H1 (cell line): Measurements from ENCODE around the gene ASF1B. TPM values are rescaled to one million over a fixed set of nuclear protein-coding genes. Genes with fewer than 3 reads are reported as not detected.

ENCODE experiments used
- ASH2L ChIP-seq: fragments of 200-600, 300-600 bp; sonication (generic); IDR thresholded peaks from one replicate; pipeline ENCODE4 v1.7.1; 2017; ENCODE audit warnings: low read length
- FOSL1 ChIP-seq: IDR thresholded peaks from 2 replicates; pipeline ENCODE4 v1.6.1; 2011; ENCODE audit warnings: mild to moderate bottlenecking, low read depth, low read length, moderate library complexity; ENCODE audit not compliant: insufficient read depth
- HDAC2 ChIP-seq, 2 experiments: fragments of 300-600 bp in 1 of 2; sonication (generic) in 1 of 2; IDR thresholded peaks; 2 replicates each; pipeline ENCODE4 v1.6.1; 2011 to 2012; ENCODE audit warnings: low read depth in 2 of 2, low read length in 2 of 2, mild to moderate bottlenecking in 2 of 2, moderate library complexity in 2 of 2, borderline replicate concordance in 1 of 2, inconsistent platforms in 1 of 2
- RAD21 ChIP-seq, 2 experiments: IDR thresholded peaks in 1 of 2; conservative IDR thresholded peaks in 1 of 2; 2 replicates each; pipeline ENCODE4 v1.6.1; 2011; ENCODE audit warnings: low read depth in 2 of 2, low read length in 2 of 2, improper control_type of control experiment in 1 of 2, inconsistent platforms in 1 of 2, mild to moderate bottlenecking in 1 of 2, moderate library complexity in 1 of 2
- polyA plus RNA-seq, 7 experiments: library from polyadenylated mRNA; depleted of rRNA in 3 of 7; stranded (reverse) in 5 of 7; unstranded in 2 of 7; fragments of >200 nt in 5 of 7; fragments of 200-250 nt in 2 of 7; gene quantifications; 1 replicate in 5 of 7; 2 replicates in 1 of 7; 4 replicates in 1 of 7; pipeline versions ENCODE4 v1.2.1 to v1.2.3, GENCODE V29; 2011 to 2013; ENCODE audit warnings: missing spikeins in 2 of 7, mixed read lengths in 2 of 7
- total RNA-seq: library from RNA; stranded (reverse); fragmentation: NEBNext Ultra II Directional; extraction: Animal tissue kit (Norgen Biotek cat#: 25700); gene quantifications from 2 replicates; pipeline ENCODE4 v1.2.1, GENCODE V29; 2021

The ASF1B gene
- total and polyA plus RNA-seq, 2 of the 8 experiments (the other 6 are each of a cell fraction or from before 2014, with no cell fraction given) = 32.6 to 59.2 TPM

DNA sequence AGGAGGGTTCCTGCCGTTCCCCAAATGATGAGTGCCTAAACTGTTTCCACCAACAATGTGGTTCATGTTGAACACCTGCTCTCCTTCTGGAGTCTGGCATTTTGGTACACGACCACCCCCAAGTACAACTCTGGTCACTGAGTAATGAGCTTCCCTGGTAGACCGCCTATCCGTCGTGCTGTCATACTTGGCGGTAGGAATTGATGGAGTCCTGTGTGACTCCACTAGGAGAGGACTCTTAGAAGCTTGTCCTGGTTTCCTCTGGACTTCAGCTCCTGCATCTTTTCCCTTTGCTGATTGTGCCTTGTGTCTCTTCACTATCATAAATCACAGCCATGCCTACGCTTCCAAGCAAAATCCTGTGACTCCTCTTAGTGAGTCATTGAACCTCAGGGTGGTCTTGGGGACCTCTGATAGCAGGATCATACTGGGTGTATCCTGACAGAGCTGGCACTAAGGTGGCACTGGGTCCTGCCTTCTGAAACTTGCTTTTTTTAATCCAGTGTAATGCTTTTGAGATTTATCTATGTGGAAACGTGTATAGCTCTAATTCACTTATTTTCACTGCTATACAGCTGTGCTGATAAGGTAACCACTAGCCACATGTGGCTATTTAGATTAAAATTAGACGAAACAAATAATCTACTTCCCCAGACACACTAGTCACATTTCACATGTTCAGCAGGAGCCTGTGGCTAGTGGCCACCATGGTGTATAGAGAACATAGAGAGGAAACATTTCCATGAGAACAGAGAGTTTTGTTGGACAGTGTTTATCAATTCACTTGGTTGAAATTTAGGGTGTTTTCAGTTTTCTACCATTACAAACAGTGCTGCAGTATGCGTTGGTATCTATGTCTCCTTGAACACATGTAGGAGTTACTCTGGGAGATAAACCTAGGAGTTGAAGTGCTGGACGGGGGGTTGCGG is 6.1 kb upstream of the ASF1B start (continued):
- TF ChIP-seq HDAC2 (IDR thresholded peaks at IDR 0.05; ENCODE audit: borderline replicate concordance in 1 of 2, low read depth in 2 of 2, low read length in 2 of 2) (no peak), RAD21 (IDR thresholded peaks at IDR 0.05 in 1 of 2, conservative IDR thresholded peaks at IDR 0.05 in 1 of 2; ENCODE audit: low read depth in 2 of 2, low read length in 2 of 2) (no peak), FOSL1 (no peak), ASH2L (no peak)
